NCI-H1048 (cell line): ENCODE results near the gene EPN2.
A peak's percentile ranks its signal among the peaks of the same experiment; 100 is the strongest.
"Not testable (repeated sequence)": the region's sequence is repeated elsewhere in the genome, so short reads cannot be mapped to it uniquely, and the experiment has no call there.

Experiments
- DNase-seq: peaks from one replicate; lab custom pipeline; 2025; lab: John Stamatoyannopoulos, UW

EPN2 gene

DNA sequence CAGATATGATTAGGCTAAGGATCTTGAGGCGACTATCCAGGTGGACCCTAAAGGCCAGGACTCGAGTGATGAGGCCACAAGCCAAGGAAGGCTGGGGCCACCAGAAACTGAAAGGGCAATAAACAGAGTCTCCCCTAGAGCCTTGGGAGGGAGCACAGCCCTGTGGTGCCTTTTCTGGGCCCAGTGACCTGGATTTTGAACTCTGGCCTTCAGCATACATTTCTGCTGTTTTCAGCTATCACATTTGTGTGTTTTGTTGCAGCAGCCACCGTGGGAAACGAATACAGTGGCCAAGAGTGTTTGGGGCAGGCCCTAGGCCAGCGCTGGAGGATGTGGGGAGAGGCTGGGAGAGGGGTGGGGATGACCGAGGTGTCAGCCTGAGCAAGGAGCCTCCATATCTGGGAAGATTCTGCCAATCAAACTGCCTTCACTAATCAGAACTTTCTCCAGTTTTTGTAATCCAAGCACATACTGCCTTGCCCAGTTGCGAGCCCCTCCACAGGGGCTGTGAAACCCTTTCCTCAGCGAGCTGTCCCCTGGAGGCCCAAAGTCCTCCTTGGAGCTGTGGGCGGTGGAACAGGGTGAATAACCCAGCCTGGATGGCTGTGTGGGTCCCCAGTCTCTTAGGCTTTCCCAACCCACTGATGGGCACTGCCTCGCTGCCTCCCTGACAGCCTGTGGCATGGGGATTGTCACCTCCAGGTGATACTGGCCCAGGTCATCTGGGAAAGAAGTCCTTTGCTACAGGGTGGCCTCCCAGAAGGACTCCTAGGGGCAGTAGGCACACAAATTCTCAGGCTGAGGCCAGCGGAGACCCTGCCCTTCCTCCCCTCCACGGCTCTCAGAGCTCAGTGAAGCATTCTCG, 108.6 kb downstream of the EPN2 start:
- DNase-seq, result no peak

DNA sequence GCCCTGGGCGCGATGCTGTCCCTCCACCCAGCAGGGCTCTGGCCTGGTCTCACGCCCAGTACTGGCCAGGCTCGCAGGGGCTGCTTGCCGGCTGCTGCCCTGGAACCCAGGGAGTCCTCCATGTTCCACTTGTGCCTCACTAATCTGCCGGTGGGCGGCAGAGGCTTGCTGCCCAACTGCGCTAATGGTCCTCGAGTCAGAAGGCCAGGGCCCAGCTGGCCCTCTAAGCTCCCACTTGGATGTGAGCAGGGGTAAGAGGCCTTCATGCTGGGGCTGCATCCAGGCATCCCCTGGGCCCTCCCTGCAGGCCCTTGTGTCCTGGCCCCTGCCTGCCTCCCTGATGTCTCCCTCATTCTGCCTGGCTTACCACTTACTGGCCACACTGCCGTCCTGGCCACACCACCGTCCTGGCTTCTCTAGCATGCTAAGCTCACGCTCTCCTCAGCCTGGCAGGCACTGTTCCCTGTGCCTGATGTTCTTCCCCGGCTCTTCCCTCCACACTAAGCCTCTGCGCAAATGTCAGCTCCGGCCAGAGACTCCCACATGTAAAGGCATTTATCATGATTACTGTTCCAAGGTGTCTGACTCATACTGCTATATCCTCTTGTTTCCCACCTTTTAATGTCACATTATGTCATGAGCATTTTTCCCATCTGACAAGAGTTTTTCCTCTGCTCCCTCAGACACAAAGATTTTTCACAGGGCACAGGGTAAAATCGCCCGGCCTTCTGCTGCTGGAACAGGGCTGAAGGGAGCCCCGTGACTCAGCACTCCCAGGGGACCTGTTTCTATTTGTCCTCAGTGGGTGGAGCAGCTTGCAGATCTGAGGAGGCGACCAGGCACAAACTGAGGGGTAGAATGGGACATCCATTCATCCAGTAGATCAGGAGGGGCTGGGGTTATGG, 109.4 kb downstream of the EPN2 start:
- no peak for DNase-seq

DNA sequence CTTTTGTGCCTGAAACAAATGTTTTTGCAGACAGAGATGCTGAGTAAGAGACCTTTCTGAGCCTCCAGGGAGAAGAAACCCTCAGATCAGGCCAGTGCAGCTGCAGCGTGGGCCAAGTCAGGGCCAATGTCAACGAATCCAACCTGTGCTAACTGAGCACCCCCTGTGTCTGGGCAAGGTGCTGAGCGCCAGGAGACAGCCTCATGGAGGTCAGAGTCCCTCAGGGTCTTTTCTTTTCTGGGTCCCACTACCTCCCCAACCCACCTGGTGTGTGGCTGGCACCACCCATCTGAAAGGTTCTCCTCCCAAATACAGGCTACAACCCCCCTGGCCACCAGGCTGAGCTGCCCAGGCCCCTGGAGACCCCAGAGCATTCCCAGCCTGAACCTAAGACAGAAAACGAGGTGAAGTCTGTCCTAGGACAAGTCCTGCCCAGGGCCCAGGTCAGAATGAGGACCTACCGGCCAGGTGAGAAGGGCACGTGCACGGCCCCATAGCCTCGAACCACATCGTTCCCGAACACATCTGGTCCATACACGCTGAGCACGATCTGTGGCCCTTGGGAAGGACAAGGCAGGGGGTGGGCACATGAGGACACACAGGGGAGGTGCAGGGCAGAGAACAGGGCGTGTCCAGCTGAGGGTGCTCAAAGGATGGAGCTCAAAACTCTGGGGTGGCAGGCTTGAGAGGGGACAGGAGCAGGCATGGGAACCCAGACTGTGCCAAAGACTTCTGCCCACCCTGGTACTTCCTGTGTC, 110.3 kb downstream of the EPN2 start:
- DNase-seq, result no peak

DNA sequence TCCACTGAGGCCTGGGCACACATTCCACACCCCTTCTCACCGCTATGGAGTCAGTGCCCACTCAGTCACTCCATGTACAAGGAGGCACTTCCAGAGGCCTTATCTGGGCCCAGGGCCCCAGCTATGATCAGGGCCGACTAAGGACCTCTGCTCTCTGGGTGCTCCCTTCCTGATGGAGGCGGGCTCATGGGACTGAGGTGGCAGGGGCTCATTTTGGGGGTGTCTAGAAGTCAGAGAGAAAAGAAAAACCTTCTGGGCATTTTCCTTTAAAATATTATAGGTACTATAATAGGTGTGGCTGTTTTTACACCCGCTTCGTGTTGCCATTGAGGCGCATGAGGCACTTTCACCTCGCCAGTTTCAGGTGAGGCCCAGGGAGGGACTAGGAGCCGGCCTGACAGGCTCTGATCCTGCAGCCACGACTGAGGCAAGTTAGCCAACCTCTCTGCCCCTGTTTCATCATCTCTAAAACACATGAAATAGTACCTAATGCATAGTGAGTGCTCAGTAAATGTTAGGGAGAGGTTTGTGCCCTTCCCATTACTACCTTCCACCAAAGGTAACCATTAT, 111.0 kb downstream of the EPN2 start:
- no peak for DNase-seq

DNA sequence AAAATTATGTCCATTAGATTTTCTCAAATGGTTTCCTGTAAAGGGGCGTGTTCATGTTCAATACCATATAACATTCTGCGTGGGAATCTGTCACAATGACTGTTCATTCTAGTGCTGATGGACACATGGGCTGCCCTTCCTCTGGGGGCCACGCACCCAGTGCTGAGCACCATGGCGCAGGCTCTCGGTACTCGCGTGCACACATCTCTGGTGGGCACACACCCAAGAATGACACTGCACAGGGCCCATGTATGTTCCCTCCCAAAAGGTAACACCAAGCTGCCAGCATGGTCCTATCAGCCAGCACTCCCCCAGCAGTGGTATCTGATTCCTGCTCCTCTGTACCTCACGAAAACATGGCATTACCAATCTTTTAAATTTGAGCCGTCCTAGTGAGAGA, 111.6 kb downstream of the EPN2 start:
- no peak for DNase-seq

DNA sequence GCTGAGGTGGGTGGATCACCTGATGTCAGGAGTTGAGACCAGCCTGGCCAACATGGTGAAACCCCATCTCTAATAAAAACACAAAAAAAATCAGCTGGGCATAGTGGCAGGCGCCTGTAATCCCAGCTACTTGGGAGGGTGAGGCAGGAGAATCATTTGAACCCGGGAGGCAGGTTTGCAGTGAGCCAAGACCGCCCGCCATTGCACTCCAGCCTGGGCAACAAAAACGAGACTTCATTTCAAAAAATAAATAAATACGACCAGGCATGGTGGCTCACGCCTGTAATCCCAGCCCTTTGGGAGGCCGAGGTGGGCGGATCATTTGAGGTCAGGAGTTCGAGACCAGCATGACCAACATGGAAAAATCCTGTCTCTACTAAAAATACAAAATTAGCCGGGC, 116.2 kb downstream of the EPN2 start:
- not testable (repeated sequence) for DNase-seq

DNA sequence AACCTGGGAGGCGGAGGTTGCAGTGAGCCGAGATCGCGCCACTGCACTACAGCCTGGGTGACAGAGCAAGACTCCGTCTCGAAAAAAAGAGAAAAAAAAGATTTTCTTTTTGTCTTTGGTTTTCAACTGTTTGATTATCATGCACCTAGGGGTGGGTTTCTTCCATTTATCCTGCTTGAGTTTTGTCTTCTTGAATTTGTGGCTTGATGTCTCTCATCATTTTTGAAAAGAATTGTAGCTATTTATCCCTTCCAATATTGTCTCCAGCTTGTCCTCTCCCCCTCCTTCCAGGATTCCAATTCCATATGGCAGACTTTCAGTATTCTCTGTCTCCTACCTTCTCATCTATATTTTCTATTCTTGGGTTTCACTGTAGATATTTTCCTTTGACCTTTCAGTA, 117.6 kb downstream of the EPN2 start:
- DNase-seq, result no peak

DNA sequence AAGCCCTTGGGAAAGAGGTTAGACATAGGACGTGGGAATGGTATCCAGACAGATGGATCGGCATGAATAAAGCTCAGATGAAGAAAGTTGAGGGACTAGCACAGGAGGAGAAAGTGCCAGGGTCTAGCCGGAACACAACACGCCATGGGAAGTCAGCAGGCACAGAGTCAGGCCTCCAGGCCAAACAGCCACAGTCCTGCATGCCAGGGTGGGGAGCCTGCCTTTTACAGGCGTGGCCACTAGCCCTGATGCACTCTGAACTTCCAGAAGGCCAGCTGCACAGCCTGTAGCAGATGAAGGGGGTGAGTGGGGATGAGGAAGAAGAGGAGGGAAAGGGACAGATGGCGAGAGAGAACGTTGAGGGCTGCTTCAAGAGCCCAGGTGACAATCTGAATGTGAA, 120.2 kb downstream of the EPN2 start:
- DNase-seq, result no peak

DNA sequence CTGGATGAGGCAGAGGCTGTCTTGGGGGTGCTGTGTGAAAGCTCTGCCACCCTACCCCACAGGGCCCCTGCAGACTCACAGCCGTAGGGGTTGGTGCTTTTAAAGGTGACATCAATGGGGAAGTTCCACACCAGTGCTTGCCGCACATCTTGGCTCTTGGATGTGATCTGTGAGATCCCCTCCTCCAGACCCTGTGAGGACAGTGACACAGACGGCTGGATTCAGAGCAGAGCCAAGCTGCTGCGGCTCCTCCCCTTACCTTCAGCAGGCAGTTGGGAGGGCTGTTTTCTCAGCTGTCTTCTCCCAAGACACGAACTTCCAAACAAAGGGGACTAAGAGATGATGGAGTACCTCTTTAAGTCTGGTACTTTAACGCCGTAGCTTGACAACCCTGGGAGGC, 120.6 kb downstream of the EPN2 start:
- DNase-seq, result no peak

DNA sequence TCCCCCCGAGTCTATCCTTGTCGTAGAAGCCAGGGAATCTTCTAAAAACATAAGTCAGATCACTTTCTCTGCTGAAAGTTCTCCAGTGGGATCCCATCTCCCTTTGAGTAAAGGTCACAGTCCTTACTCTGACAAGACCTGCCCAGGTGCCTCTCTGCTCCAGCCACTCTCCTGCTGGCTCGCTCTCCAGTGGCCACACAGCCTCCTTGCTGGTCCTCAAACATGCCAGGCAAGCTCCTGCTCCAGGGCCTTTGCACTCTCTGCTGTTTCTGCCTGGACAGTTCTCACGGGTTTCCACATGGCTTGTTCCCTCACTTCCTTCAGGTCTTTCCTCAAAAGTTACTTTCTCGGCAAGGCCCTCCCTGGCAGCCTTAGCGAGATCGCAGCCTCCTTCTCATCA, 122.0 kb downstream of the EPN2 start:
- no peak for DNase-seq

DNA sequence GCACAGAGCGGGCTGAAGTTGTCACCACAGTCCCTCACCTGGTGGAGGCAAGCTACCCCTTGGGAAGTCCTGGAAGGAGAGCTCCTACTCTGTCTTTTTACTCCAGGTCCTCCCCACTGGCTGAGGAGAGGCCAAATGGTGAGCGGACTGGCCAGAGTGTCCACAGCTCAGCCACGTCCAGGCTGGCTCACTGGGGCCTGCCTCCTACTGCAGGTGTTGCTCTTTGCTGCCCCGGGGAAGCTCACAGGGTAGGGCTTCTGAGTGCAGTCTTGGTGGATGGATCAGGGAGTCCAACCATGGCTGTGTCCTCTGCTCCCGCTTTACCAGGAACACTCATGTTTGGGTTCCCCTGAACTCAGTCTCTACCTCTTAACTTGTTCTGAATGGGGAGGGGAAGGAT, 122.7 kb downstream of the EPN2 start:
- no peak for DNase-seq

DNA sequence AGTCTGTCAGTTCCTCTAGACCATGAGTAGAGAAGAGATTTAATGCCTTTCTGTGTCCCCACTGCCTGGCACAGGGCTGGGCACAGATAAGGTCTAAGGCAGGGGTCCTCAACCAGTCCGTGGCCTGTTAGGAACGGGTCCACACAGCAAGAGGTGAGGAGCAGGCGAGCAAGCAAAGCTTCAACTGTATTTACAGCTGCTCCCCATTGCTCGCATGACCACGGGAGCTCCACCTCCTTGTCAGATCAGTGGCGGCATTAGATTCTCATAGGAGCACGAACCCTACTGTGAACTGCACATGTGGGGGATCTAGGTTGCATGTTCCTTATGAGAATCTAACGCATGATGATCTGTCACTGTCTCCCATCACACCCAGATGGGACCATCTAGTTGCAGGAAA, 123.6 kb downstream of the EPN2 start:
- no peak for DNase-seq

DNA sequence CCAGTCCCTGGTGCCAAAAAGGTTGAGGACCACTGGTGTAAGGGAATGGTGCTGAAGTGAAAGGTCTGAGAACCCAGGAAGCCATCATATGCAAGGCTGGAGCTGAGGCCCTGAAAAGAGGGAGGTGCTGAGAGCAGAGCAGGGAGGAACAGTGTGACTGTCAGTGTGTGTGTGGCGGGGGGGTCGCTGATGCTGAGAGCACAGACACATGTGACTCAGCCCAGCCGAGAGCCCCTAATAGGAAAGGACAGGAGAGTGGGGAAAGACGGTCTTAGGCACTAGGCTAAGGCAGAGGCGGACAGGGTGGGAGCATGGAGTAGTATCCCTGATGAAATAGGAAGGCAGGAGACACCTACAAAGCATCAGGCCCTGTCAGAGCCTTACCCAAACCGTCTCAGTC, 124.2 kb downstream of the EPN2 start:
- no peak for DNase-seq

DNA sequence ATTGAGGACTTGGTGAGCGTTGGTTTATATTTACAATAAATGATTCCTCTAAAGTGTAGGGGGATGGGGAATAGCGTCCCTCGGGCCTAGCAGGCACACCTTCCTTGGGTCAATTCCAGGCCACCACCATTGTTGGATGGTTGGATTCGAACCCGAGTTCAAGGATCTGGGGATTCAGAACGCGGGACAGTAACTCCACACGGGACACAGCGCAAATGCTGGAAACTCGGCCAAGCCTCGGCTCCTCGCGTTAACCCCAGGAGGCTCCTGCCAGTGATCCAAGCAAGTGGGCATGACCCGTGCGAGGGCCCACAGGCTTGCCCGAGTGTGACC, 124.7 kb downstream of the EPN2 start:
- no peak for DNase-seq

DNA sequence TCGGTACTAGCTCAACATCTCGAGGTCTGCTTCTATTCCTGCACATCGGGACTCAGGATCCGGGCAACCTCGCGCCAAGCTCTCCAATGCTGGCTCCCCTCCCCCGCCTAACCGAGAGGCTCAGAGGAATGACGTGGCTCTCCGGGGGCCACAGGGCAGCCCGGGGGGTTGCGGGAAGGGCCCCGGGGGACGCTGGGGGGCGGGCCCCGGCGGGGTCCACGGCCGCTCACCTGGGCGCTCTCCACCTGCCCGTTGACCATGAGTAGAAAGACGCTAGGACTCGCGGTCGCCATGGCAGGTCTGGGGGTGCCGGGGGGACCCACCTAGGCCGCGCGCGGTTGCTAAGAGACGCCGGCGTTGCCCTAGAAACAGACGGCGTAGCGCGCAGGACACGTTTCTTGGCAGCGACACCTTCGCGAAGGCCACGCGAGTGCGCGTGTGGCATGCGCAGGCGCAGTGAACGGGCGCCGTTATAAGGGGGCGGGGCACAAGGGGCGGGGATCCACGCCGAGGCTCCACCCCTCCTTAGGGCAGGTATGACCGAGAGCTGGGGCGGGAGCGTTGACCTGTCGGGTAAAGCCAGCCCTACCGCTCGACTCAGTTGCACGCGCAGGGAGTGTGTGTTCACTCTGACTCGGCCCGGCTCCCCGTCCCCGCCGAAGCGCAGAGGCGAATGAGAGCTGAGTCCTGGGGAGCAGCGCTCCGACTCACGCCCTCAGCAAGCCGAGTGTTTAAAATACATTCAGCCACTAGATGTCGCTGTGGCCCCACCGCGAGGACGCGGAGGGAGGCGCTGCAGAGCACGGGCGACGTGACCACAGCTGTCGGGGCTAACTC, 125.3 kb downstream of the EPN2 start, which contains the start of gene B9D1:
TSS of gene B9D1 (minus strand) at position 447 of the 837 bp plus-strand sequence. CDS start at position 293, 154 bp downstream.
- peak; percentile 82 for DNase-seq

DNA sequence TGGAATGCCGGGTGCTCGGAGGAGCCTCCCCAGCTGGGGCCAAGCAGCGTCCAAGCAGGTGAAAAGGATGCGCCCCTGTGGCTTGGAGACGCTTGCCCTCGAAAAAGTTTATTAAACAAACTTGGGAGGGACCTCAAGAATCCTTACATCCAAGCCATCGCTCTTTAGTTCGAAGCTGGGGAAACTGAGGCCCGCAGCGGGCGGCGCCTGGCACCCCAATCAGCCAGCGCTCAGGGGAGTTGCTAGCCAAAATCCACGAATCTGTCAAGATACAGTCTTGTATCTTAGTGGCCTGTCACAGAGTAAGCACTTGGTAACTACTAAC, 125.9 kb downstream of the EPN2 start:
- DNase-seq, result no peak

DNA sequence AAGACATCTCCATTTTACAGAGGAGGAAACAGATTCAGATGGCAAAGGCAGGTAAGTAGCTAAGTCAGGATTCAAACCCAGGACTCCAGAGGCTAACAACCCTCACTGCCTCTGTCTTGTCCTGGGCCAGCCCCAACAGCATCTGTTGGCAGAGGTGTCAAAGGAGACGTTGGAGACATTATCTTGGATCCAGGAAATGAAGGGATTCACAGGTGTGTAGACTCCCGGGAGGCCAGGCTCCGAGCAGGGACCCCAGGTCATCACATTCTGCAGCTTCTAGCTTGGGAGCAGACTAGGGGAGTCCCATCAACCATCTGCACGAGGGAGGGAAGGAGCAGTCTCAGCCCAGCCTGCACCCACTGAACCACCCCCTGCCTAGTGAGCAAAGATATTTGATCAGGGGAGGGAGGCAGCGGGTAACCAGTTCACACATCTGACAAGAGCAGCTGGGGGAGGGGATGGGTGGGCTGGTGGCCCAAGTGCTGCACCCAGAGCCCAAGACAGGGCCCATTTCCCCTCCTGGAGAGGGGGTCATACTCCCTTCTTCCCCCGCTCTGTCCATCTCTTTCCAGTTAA, 126.4 kb downstream of the EPN2 start:
- no peak for DNase-seq

DNA sequence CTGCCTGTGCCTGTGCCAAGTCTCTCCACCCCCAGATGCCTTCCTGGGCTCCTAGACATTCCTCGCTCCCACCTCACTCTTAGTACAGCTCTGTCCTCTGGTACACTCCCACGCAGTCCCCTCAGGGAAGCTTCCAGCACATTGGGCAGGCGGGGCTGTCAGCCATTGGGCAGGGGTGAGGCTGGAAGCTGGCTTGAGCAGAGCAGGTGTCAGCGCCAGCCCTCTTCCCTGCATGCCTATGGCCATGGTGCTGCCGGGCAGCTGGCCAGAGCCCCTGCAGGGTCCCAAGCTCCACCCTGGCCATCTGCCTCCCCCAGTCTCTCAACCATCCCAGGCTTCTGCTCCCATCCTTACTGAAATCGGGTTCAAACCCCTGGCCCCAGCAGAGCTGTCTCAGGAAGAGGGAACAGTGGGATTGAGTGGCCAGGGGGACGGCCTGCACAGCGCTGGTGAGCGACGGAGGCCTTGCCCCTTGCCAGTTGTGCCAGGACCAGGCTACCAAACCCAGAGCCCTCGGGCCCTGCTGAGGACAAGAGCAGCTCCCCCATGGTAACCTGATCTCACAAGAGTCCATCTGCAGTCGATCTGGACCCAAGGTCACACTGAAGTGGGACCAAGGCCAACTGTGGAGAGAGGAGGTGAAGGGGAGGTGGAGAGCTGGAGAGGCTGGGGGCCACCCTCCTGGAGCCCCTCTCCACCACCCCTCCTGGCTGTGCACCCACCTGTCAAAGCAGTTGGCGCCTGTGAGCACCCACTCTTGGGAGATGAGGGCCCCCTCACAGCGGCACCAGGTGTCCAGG, 127.7 kb downstream of the EPN2 start:
- DNase-seq, result no peak

DNA sequence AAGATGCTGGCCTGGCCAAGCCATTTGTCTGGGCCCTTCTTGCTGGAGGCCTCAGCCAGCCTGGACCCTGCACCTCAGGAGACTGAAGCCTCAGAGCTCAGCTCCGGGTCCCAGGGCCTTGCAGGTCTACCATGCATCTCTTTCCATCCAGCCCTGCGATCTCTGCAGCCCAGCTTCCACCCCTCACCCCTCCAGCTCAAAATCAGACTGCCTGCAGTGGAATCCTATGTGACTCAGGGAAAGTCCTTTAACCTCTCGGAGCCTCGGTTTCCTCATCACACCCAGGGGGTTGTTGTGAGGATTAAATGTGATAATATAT, 128.3 kb downstream of the EPN2 start:
- DNase-seq, result no peak
